ENCODE results near the gene SLC7A7.
"Not testable (repeated sequence)": the region's sequence is repeated elsewhere in the genome, so short reads cannot be mapped to it uniquely, and the experiment has no call there.

The SLC7A7 gene

GRCh38 chr14:22844221-22845102 lies 29.2 kb upstream of the SLC7A7 start:
- DNase-seq (ENCODE audit: extremely low spot score, insufficient read length, low read depth): no peak
- FAIRE-seq: no peak

DNA sequence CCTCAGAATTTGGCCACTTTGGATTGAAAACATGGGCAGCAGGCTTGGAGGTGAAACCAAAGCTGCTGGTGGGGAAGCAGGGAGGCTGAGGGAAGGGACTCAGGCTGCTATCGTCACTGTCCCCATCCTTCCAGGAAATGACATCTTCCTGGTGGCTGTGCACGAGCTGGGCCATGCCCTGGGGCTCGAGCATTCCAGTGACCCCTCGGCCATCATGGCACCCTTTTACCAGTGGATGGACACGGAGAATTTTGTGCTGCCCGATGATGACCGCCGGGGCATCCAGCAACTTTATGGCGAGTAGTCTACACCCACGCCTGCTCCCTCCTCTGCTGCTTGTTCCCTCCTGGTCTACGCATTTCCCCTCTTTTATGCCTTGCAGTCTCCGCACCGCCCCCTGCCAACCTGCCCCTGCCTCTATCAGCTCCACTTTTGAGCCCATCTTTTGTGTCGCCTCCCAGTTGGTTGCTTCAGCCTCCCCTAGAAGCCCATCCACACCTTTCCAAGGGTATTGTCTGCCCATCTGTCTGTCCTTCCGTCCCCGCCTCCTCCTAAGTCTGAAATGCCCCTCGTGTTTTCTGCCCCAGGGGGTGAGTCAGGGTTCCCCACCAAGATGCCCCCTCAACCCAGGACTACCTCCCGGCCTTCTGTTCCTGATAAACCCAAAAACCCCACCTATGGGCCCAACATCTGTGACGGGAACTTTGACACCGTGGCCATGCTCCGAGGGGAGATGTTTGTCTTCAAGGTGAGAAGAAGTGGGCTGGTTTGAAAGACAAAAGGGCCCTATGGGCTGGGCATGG lies 28.1 kb upstream of the SLC7A7 start:
- no peak for FAIRE-seq
- DNase-seq (ENCODE audit: extremely low spot score, insufficient read length, low read depth): no peak

- no peak for FAIRE-seq
- no peak for DNase-seq (ENCODE audit: extremely low spot score, insufficient read length, low read depth)
Observed at GRCh38 chr14:22842211-22843122, 27.2 kb upstream of the SLC7A7 start.

DNA sequence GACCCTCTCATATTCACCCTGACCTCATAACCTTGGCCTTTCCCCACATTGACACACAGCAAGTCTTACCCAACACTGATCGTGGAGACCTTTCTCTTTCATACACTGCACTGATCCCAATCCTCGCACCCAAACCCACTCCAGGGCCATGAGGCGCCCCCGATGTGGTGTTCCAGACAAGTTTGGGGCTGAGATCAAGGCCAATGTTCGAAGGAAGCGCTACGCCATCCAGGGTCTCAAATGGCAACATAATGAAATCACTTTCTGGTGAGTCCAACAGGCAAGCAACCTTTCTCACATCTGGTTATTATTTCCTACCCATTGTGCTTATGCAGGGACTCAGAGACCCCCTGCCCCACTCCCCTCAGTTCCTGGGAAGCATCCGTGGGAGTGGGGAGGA lies 26.5 kb upstream of the SLC7A7 start:
- DNase-seq (ENCODE audit: extremely low spot score, insufficient read length, low read depth) (no peak), FAIRE-seq (no peak)

GRCh38 chr14:22841311-22841710 lies 26.1 kb upstream of the SLC7A7 start:
- DNase-seq (ENCODE audit: extremely low spot score, insufficient read length, low read depth) (no peak), FAIRE-seq (no peak)

- FAIRE-seq (no peak), DNase-seq (ENCODE audit: extremely low spot score, insufficient read length, low read depth) (no peak)
Observed at GRCh38 chr14:22839159-22839779, 24.0 kb upstream of the SLC7A7 start.

GRCh38 chr14:22838631-22839041 lies 23.4 kb upstream of the SLC7A7 start:
- DNase-seq (ENCODE audit: extremely low spot score, insufficient read length, low read depth): no peak
- no peak for FAIRE-seq

DNA sequence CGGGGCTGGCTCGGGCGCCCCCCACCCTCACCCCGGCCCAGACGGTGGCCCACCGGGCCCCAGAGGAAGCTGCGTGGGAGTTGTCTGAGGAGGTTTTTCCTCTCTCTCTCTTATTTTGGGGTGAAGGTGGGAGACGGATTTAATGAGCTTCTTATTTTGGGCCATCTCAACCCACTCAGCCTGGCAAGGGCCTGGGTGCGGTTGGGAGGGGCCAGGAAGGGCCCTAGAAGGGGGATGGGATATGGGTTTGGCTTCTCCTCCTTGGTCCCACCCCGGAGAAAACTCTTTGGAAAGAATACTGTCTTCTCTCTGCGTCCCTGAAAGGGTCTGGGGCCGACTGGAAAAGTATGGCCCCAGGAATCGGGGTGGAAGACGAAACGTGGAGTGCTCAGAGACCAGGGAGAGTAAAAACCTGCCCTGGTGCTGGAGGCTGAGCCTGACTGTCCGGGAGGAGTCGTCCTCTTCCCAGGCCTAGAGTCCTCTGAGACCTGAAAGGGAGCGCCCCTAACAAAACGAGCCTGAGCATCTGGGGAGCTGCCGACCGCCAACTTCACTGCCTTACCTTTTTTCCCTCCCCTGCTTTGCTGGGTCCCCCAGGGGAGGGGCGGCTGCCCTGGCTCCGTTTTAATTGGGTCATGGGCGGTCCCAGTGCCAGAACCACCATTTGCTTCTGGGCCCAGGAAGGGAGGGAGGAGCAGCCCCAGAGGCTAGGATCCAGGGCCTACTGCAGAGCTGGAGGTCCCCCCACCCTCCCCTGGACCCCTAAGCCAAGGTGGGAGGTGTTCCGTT lies 22.7 kb upstream of the SLC7A7 start:
- DNase-seq (ENCODE audit: extremely low spot score, insufficient read length, low read depth) (no peak), FAIRE-seq (no peak)

DNA sequence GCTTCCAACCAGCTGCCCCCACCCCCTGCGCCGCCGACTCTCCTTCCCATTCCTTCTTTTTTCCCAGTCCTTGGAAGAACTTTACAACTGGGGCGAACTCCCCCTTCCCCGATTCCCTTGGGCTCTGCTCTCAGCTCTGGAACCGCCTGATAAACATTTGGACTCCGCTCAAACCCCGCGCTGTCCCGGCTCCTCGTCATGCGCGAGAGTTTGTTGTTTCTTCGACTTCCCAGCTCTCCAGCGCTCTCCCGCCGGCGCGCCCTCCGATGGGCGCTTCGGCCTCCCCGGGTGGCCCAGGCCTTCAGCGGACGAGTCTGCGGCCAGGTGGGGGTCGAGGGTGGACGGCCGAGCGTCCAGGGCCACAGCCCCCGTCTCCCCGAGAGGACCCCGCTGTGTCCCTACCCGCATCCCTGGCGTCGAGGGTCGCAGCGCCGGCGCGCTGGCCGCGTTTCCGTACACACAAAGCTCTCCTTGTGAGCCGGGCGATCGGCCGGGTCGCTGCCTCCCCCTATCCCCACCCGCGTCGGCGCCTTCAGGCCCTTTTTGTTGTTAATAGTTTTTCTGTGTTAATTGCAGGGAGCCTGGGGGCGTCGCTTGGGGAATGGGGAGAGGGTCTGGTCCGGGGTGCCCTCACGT lies 22.0 kb upstream of the SLC7A7 start:
- FAIRE-seq: no peak
- DNase-seq (ENCODE audit: extremely low spot score, insufficient read length, low read depth): no peak

DNA sequence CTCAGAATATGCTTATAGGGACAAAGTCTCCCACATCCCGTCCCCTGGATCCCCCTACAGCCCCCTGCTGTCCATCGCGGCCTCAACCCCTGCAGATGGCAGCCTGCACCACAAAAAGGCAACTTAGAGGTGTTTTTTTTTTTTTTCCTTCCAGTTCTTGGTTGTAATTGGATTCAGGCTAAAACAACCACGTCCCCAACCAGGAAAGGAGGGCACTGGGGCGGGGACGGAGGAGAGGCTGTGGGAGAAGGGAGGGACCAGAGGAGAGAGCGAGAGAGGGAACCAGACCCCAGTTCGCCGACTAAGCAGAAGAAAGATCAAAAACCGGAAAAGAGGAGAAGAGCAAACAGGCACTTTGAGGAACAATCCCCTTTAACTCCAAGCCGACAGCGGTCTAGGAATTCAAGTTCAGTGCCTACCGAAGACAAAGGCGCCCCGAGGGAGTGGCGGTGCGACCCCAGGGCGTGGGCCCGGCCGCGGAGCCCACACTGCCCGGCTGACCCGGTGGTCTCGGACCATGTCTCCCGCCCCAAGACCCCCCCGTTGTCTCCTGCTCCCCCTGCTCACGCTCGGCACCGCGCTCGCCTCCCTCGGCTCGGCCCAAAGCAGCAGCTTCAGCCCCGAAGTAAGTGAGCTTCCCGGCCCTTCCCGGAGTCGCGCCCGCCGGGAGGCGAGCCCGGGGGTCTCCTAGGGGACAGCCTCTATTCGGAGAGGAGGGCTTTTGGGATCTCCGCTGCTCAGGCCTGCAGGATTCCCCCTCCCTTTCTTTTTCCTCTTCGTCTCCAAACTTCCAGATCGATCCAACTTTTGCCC lies 21.3 kb upstream of the SLC7A7 start, which contains the start of gene MMP14:
MMP14 (plus strand) TSS at position 285 of the 813 bp plus-strand sequence; CDS start at position 518, 233 bp downstream.
- no peak for DNase-seq (ENCODE audit: extremely low spot score, insufficient read length, low read depth)
- FAIRE-seq: no peak

DNA sequence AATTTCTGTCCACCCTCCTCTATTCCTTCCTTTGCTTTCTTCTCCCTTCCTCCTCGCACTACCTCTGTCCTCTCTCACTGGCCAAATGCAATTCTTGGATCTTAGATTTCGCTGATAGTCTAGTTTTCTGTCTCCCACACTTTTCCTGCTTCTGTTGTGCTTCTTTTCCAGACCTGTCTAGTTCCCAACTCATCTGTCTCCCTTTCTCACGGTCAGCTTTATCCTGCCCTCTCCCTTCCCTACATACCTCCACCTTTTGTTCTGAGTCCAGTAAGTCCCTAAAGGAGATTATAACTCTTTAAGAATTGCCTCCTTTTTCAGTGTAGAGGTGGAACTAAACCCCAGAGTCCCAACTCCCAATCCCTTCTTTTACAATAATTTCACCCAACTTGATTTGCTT lies 20.3 kb upstream of the SLC7A7 start:
- FAIRE-seq: no peak
- no peak for DNase-seq (ENCODE audit: extremely low spot score, insufficient read length, low read depth)

- DNase-seq (ENCODE audit: extremely low spot score, insufficient read length, low read depth) (no peak), FAIRE-seq (no peak)
Observed at GRCh38 chr14:22830443-22831010, 15.3 kb upstream of the SLC7A7 start.

- FAIRE-seq (peak; percentile 93), DNase-seq (ENCODE audit: extremely low spot score, insufficient read length, low read depth) (peak; percentile 85)
Observed at GRCh38 chr14:22829661-22830442, 14.6 kb upstream of the SLC7A7 start, which contains the start of gene MRPL52. Gene MRPL52, plus strand, starts transcription at chr14:22829887. Its CDS starts 26 bp downstream, at chr14:22829913.

- FAIRE-seq: not testable (repeated sequence)
Observed at GRCh38 chr14:22829076-22829660, 13.9 kb upstream of the SLC7A7 start.

GRCh38 chr14:22824711-22825359 lies 9.6 kb upstream of the SLC7A7 start:
- no peak for FAIRE-seq
- no peak for DNase-seq (ENCODE audit: extremely low spot score, insufficient read length, low read depth)

More at GRCh38 chr14:22829076-22829660, 13.9 kb upstream of the SLC7A7 start:
- not testable (repeated sequence) for DNase-seq (ENCODE audit: extremely low spot score, insufficient read length, low read depth)
